ENCODE measurements around the gene ABHD5. TPM values are rescaled to one million over a fixed set of nuclear protein-coding genes. Genes with fewer than 3 reads are reported as not detected.
A peak's percentile ranks its signal among the peaks of the same experiment; 100 is the strongest.

Gene ABHD5
- total RNA-seq, 1 experiment from 2014 or later = 11.3 TPM

- Mint-ChIP-seq H3K27ac (no peak overlapping the region), H3K27me3 (ENCODE audit: low read depth) (peaks cover 5% of the 10 kb centered on the region), H3K4me3 (peak overlapping the region; percentile 50), H3K9me3 (no peaks in the 10 kb centered on the region), H3K36me3 (no peaks in the 10 kb centered on the region), H3K4me1 (peaks cover 12% of the 10 kb centered on the region)
- ATAC-seq (no peak), DNase-seq (ENCODE audit: low spot score) (no peak)
- ChIA-PET POLR2A (no interaction called here), CTCF (interaction anchor here (1.0 to 1.6 kb wide), 7 partner anchors 9 to 437 kb away, joined by 3 to 10 read pairs (median 5); no protein-coding TSS in a partner anchor)
- TF ChIP-seq ZNF281 (CRISPR knock-in tag; IDR thresholded peaks at IDR 0.05) (no peak), CREM (CRISPR knock-in tag; IDR thresholded peaks at IDR 0.05) (no peak), AFF4 (CRISPR knock-in tag; IDR thresholded peaks at IDR 0.05; ENCODE audit: borderline replicate concordance) (no peak), GTF2I (CRISPR knock-in tag; conservative IDR thresholded peaks at IDR 0.05) (no peak), ETV6 (CRISPR knock-in tag; IDR thresholded peaks at IDR 0.05) (no peak)
These were observed 79.2 kb downstream of the ABHD5 start for GRCh38 chr3:43769885-43770425.

GRCh38 chr3:43770426-43771103, 79.8 kb downstream of the ABHD5 start:
- ATAC-seq = no peak
- no peaks in the 10 kb centered on the region for H3K9me3 Mint-ChIP-seq
- no peak for DNase-seq (ENCODE audit: low spot score)
- H3K27ac Mint-ChIP-seq = no peak overlapping the region
- H3K4me1 Mint-ChIP-seq = peaks cover 12% of the 10 kb centered on the region
- CTCF ChIA-PET = interaction anchor here (1.6 kb wide), 1 partner anchor 13 kb away, joined by 3 read pairs; no protein-coding TSS in a partner anchor
- H3K36me3 Mint-ChIP-seq = no peaks in the 10 kb centered on the region
- no peak overlapping the region for H3K4me3 Mint-ChIP-seq
- POLR2A ChIA-PET = no interaction called here
- peaks cover 5% of the 10 kb centered on the region for H3K27me3 Mint-ChIP-seq (ENCODE audit: low read depth)
- TF ChIP-seq FOXP4 (CRISPR knock-in tag; IDR thresholded peaks at IDR 0.05) (no peak), NFE2L1 (CRISPR knock-in tag; IDR thresholded peaks at IDR 0.05) (no peak), ELF4 (CRISPR knock-in tag; IDR thresholded peaks at IDR 0.05; ENCODE audit: low read depth) (no peak), MAX (CRISPR knock-in tag; IDR thresholded peaks at IDR 0.05) (no peak), HMGXB4 (CRISPR knock-in tag; IDR thresholded peaks at IDR 0.05) (no peak), SMAD3 (CRISPR knock-in tag; IDR thresholded peaks at IDR 0.05; ENCODE audit: borderline replicate concordance) (no peak), ETV6 (CRISPR knock-in tag; IDR thresholded peaks at IDR 0.05) (no peak), ZNF423 (CRISPR knock-in tag; IDR thresholded peaks at IDR 0.05) (no peak), PRDM15 (CRISPR knock-in tag; IDR thresholded peaks at IDR 0.05) (no peak), TEAD1 (CRISPR knock-in tag; IDR thresholded peaks at IDR 0.05) (no peak), ATF3 (CRISPR knock-in tag; conservative IDR thresholded peaks at IDR 0.05) (no peak), SOX15 (CRISPR knock-in tag; IDR thresholded peaks at IDR 0.05) (no peak), HMGA2 (CRISPR knock-in tag; IDR thresholded peaks at IDR 0.05) (no peak), PRRX2 (CRISPR knock-in tag; IDR thresholded peaks at IDR 0.05) (no peak)
